ENCODE data around the gene MBD6. TPM values are rescaled to one million over a fixed set of nuclear protein-coding genes. Genes with fewer than 3 reads are reported as not detected.

MBD6 gene
- polyA plus RNA-seq, 2 donors: 14.7 to 35.0 TPM

- no peaks in the 10 kb centered on the region for H3K9me3 ChIP-seq (ENCODE audit: control insufficient read depth in 2 of 2, insufficient read depth in 1 of 2, low read depth in 1 of 2, low read length in 1 of 2)
- WGBS, 2 donors: 77 to 81% methylated on average over 16 of the region's 16 CpGs
- no peak overlapping the region for H3K4me3 ChIP-seq (ENCODE audit: low read depth in 1 of 2, low read length in 2 of 2)
- peak overlapping the region in 1 of 2 donors; percentile 40 for H3K27ac ChIP-seq (ENCODE audit: low read depth in 2 of 2, low read length in 1 of 2)
- H3K27me3 ChIP-seq (ENCODE audit: control insufficient read depth in 1 of 2, insufficient read depth in 2 of 2, low read length in 2 of 2): no peaks in the 10 kb centered on the region
- peaks cover 16 to 26% of the 10 kb centered on the region in 2 donors for H3K36me3 ChIP-seq (ENCODE audit: control insufficient read depth in 2 of 2, insufficient read depth in 2 of 2, low read length in 1 of 2)
- H3K4me1 ChIP-seq (ENCODE audit: control insufficient read depth in 2 of 2, insufficient read depth in 2 of 2, low read length in 1 of 2): peaks cover 2 to 15% of the 10 kb centered on the region in 2 donors
These were observed 3.2 kb downstream of the MBD6 start for GRCh38 chr12:57525615-57526383.

GRCh38 chr12:57526477-57527126 is 4.0 kb downstream of the MBD6 start:
- H3K4me3 ChIP-seq (ENCODE audit: low read depth in 1 of 2, low read length in 2 of 2): no peak overlapping the region
- 79 to 85% methylated on average over 4 of the region's 4 CpGs for WGBS, 2 donors
- peaks cover 2 to 13% of the 10 kb centered on the region in 2 donors for H3K4me1 ChIP-seq (ENCODE audit: control insufficient read depth in 2 of 2, insufficient read depth in 2 of 2, low read length in 1 of 2)
- H3K36me3 ChIP-seq (ENCODE audit: control insufficient read depth in 2 of 2, insufficient read depth in 2 of 2, low read length in 1 of 2): peaks cover 16 to 29% of the 10 kb centered on the region in 2 donors
- H3K27me3 ChIP-seq (ENCODE audit: control insufficient read depth in 1 of 2, insufficient read depth in 2 of 2, low read length in 2 of 2): no peaks in the 10 kb centered on the region
- no peaks in the 10 kb centered on the region for H3K9me3 ChIP-seq (ENCODE audit: control insufficient read depth in 2 of 2, insufficient read depth in 1 of 2, low read depth in 1 of 2, low read length in 1 of 2)
- H3K27ac ChIP-seq (ENCODE audit: low read depth in 2 of 2, low read length in 1 of 2): no peak overlapping the region

- Histone ChIP-seq H3K9me3 (ENCODE audit: control insufficient read depth in 2 of 2, insufficient read depth in 1 of 2, low read depth in 1 of 2, low read length in 1 of 2) (no peaks in the 10 kb centered on the region), H3K4me1 (ENCODE audit: control insufficient read depth in 2 of 2, insufficient read depth in 2 of 2, low read length in 1 of 2) (peaks cover 2 to 8% of the 10 kb centered on the region in 2 donors), H3K27ac (ENCODE audit: low read depth in 2 of 2, low read length in 1 of 2) (no peak overlapping the region), H3K27me3 (ENCODE audit: control insufficient read depth in 1 of 2, insufficient read depth in 2 of 2, low read length in 2 of 2) (no peaks in the 10 kb centered on the region), H3K4me3 (ENCODE audit: low read depth in 1 of 2, low read length in 2 of 2) (no peak overlapping the region), H3K36me3 (ENCODE audit: control insufficient read depth in 2 of 2, insufficient read depth in 2 of 2, low read length in 1 of 2) (peaks cover 21 to 35% of the 10 kb centered on the region in 2 donors)
- WGBS, 2 donors: 68 to 79% methylated on average over 5 of the region's 5 CpGs
These were observed 4.6 kb downstream of the MBD6 start for GRCh38 chr12:57527184-57527583.

GRCh38 chr12:57528176-57528575 is 5.6 kb downstream of the MBD6 start:
- no peak overlapping the region for H3K27ac ChIP-seq (ENCODE audit: low read depth in 2 of 2, low read length in 1 of 2)
- peaks cover 31 to 36% of the 10 kb centered on the region in 2 donors for H3K36me3 ChIP-seq (ENCODE audit: control insufficient read depth in 2 of 2, insufficient read depth in 2 of 2, low read length in 1 of 2)
- peaks cover 2 to 8% of the 10 kb centered on the region in 2 donors for H3K4me1 ChIP-seq (ENCODE audit: control insufficient read depth in 2 of 2, insufficient read depth in 2 of 2, low read length in 1 of 2)
- 82% methylated on average over 12 of the region's 12 CpGs for WGBS, 2 donors
- H3K9me3 ChIP-seq (ENCODE audit: control insufficient read depth in 2 of 2, insufficient read depth in 1 of 2, low read depth in 1 of 2, low read length in 1 of 2): no peaks in the 10 kb centered on the region
- H3K27me3 ChIP-seq (ENCODE audit: control insufficient read depth in 1 of 2, insufficient read depth in 2 of 2, low read length in 2 of 2): no peaks in the 10 kb centered on the region
- H3K4me3 ChIP-seq (ENCODE audit: low read depth in 1 of 2, low read length in 2 of 2): no peak overlapping the region

- H3K36me3 ChIP-seq (ENCODE audit: control insufficient read depth in 2 of 2, insufficient read depth in 2 of 2, low read length in 1 of 2): peaks cover 32 to 39% of the 10 kb centered on the region in 2 donors
- 76 to 81% methylated on average over 10 of the region's 10 CpGs for WGBS, 2 donors
- peaks cover 2% of the 10 kb centered on the region in 2 donors for H3K4me1 ChIP-seq (ENCODE audit: control insufficient read depth in 2 of 2, insufficient read depth in 2 of 2, low read length in 1 of 2)
- H3K9me3 ChIP-seq (ENCODE audit: control insufficient read depth in 2 of 2, insufficient read depth in 1 of 2, low read depth in 1 of 2, low read length in 1 of 2): no peaks in the 10 kb centered on the region
- no peak overlapping the region for H3K27ac ChIP-seq (ENCODE audit: low read depth in 2 of 2, low read length in 1 of 2)
- no peaks in the 10 kb centered on the region for H3K27me3 ChIP-seq (ENCODE audit: control insufficient read depth in 1 of 2, insufficient read depth in 2 of 2, low read length in 2 of 2)
- no peak overlapping the region for H3K4me3 ChIP-seq (ENCODE audit: low read depth in 1 of 2, low read length in 2 of 2)
These were observed 6.4 kb downstream of the MBD6 start for GRCh38 chr12:57528831-57529555.

- Histone ChIP-seq H3K9me3 (ENCODE audit: control insufficient read depth in 2 of 2, insufficient read depth in 1 of 2, low read depth in 1 of 2, low read length in 1 of 2) (no peaks in the 10 kb centered on the region), H3K36me3 (ENCODE audit: control insufficient read depth in 2 of 2, insufficient read depth in 2 of 2, low read length in 1 of 2) (peaks cover 37 to 43% of the 10 kb centered on the region in 2 donors), H3K27ac (ENCODE audit: low read depth in 2 of 2, low read length in 1 of 2) (no peak overlapping the region), H3K4me3 (ENCODE audit: low read depth in 1 of 2, low read length in 2 of 2) (no peak overlapping the region), H3K4me1 (ENCODE audit: control insufficient read depth in 2 of 2, insufficient read depth in 2 of 2, low read length in 1 of 2) (peaks cover 0 to 2% of the 10 kb centered on the region in 2 donors), H3K27me3 (ENCODE audit: control insufficient read depth in 1 of 2, insufficient read depth in 2 of 2, low read length in 2 of 2) (no peaks in the 10 kb centered on the region)
- 60 to 65% methylated on average over 6 of the region's 6 CpGs for WGBS, 2 donors
These were observed 7.2 kb downstream of the MBD6 start for GRCh38 chr12:57529831-57530230.

- Histone ChIP-seq H3K36me3 (ENCODE audit: control insufficient read depth in 2 of 2, insufficient read depth in 2 of 2, low read length in 1 of 2) (peaks cover 42 to 43% of the 10 kb centered on the region in 2 donors), H3K4me1 (ENCODE audit: control insufficient read depth in 2 of 2, insufficient read depth in 2 of 2, low read length in 1 of 2) (no peaks in the 10 kb centered on the region), H3K27me3 (ENCODE audit: control insufficient read depth in 1 of 2, insufficient read depth in 2 of 2, low read length in 2 of 2) (no peaks in the 10 kb centered on the region), H3K9me3 (ENCODE audit: control insufficient read depth in 2 of 2, insufficient read depth in 1 of 2, low read depth in 1 of 2, low read length in 1 of 2) (no peaks in the 10 kb centered on the region), H3K27ac (ENCODE audit: low read depth in 2 of 2, low read length in 1 of 2) (no peak overlapping the region), H3K4me3 (ENCODE audit: low read depth in 1 of 2, low read length in 2 of 2) (no peak overlapping the region)
- 67 to 75% methylated on average over 5 of the region's 5 CpGs for WGBS, 2 donors
These were observed 7.9 kb downstream of the MBD6 start for GRCh38 chr12:57530396-57531142.

- Histone ChIP-seq H3K36me3 (ENCODE audit: control insufficient read depth in 2 of 2, insufficient read depth in 2 of 2, low read length in 1 of 2) (peaks cover 36 to 41% of the 10 kb centered on the region in 2 donors), H3K27me3 (ENCODE audit: control insufficient read depth in 1 of 2, insufficient read depth in 2 of 2, low read length in 2 of 2) (no peaks in the 10 kb centered on the region), H3K9me3 (ENCODE audit: control insufficient read depth in 2 of 2, insufficient read depth in 1 of 2, low read depth in 1 of 2, low read length in 1 of 2) (no peaks in the 10 kb centered on the region), H3K4me1 (ENCODE audit: control insufficient read depth in 2 of 2, insufficient read depth in 2 of 2, low read length in 1 of 2) (no peaks in the 10 kb centered on the region), H3K27ac (ENCODE audit: low read depth in 2 of 2, low read length in 1 of 2) (no peak overlapping the region), H3K4me3 (ENCODE audit: low read depth in 1 of 2, low read length in 2 of 2) (no peak overlapping the region)
- 67 to 72% methylated on average over 1 of the region's 1 CpG for WGBS, 2 donors
These were observed 9.2 kb downstream of the MBD6 start for GRCh38 chr12:57531836-57532235.

- peaks cover 34 to 40% of the 10 kb centered on the region in 2 donors for H3K36me3 ChIP-seq (ENCODE audit: control insufficient read depth in 2 of 2, insufficient read depth in 2 of 2, low read length in 1 of 2)
- 93 to 99% methylated on average over 8 of the region's 8 CpGs for WGBS, 2 donors
These were observed 10.5 kb downstream of the MBD6 start for GRCh38 chr12:57533108-57533507.

More at GRCh38 chr12:57533108-57533507, 10.5 kb downstream of the MBD6 start:
- Histone ChIP-seq H3K27me3 (ENCODE audit: control insufficient read depth in 1 of 2, insufficient read depth in 2 of 2, low read length in 2 of 2) (no peaks in the 10 kb centered on the region), H3K27ac (ENCODE audit: low read depth in 2 of 2, low read length in 1 of 2) (no peak overlapping the region), H3K4me3 (ENCODE audit: low read depth in 1 of 2, low read length in 2 of 2) (no peak overlapping the region), H3K4me1 (ENCODE audit: control insufficient read depth in 2 of 2, insufficient read depth in 2 of 2, low read length in 1 of 2) (no peaks in the 10 kb centered on the region), H3K9me3 (ENCODE audit: control insufficient read depth in 2 of 2, insufficient read depth in 1 of 2, low read depth in 1 of 2, low read length in 1 of 2) (no peaks in the 10 kb centered on the region)
